Peyer's patch (tissue), 4 donors: Measurements from ENCODE around the gene CDX1.

Experiments
- CTCF ChIP-seq, 6 experiments: fragments of 450-650 bp in 4 of 6; fragments of 200-600 bp in 2 of 6; sonication (generic) in 1 of 6; IDR thresholded peaks; one replicate each; pipeline ENCODE4 v1.5.1; 2017 to 2019; ENCODE audit warnings: antibody characterized with exemption in 6 of 6, mild to moderate bottlenecking in 3 of 6, moderate library complexity in 1 of 6
- POLR2A ChIP-seq, 2 donors: fragments of 450-650 bp; IDR thresholded peaks; one replicate each; pipeline ENCODE4 v1.5.1; 2017; ENCODE audit warnings: antibody characterized with exemption in 2 of 2, mild to moderate bottlenecking in 2 of 2, moderate library complexity in 2 of 2

- TF ChIP-seq POLR2A (IDR thresholded peaks at IDR 0.05): no peak
- no peak for TF ChIP-seq CTCF (IDR thresholded peaks at IDR 0.05)
Measured at GRCh38 chr5:150142185-150142958, 24.2 kb upstream of the CDX1 start.
